Thoracic aorta (tissue), 2 donors: Measurements from ENCODE around the gene VTCN1. TPM values are rescaled to one million over a fixed set of nuclear protein-coding genes. Genes with fewer than 3 reads are reported as not detected.

Experiments used
- ATAC-seq: fragments of 150-250 bp; one replicate; pipeline ENCODE4 v1.8.0; 2017; ENCODE audit warnings: low read depth; ENCODE audit not compliant: insufficient number of reproducible peaks, low FRiP score
- DNase-seq: peaks from one replicate; pipeline ENCODE4 v3.0.0-alpha.2; 2020; ENCODE audit warnings: low spot score
- H3K27ac ChIP-seq, 2 donors: fragments of 200-600 bp; sonication (generic); 1 replicate in 1 of 2; 2 replicates in 1 of 2; pipeline ENCODE4 v1.5.1; 2016; ENCODE audit warnings: mild to moderate bottlenecking in 2 of 2, moderate library complexity in 2 of 2
- H3K27me3 ChIP-seq: fragments of 200-600 bp; sonication (generic); replicated peaks from 2 replicates; pipeline ENCODE4 v1.6.0; 2016; ENCODE audit warnings: mild to moderate bottlenecking; ENCODE audit not compliant: insufficient read depth
- H3K36me3 ChIP-seq: fragments of 200-600 bp; sonication (generic); one replicate; pipeline ENCODE4 v1.5.1; 2016
- H3K4me1 ChIP-seq, 2 donors: fragments of 200-600 bp; sonication (generic); 1 replicate in 1 of 2; 2 replicates in 1 of 2; pipeline versions ENCODE4 v1.5.1 to v1.6.0; 2016; ENCODE audit warnings: low read depth in 2 of 2, mild to moderate bottlenecking in 1 of 2; ENCODE audit not compliant: control insufficient read depth in 1 of 2
- H3K4me3 ChIP-seq: fragments of 200-600 bp; sonication (generic); 2 replicates; pipeline ENCODE4 v1.5.1; 2016; ENCODE audit warnings: mild to moderate bottlenecking
- H3K9me3 ChIP-seq: fragments of 200-600 bp; sonication (generic); 2 replicates; pipeline ENCODE4 v1.5.1; 2016
- CTCF ChIP-seq: fragments of 200-600 bp; sonication (generic); IDR thresholded peaks from one replicate; pipeline ENCODE4 v1.5.1; 2019; ENCODE audit warnings: antibody characterized with exemption
- total RNA-seq, 2 donors: library from RNA; depleted of rRNA; stranded (reverse); fragments of >200 nt; gene quantifications; one replicate each; pipeline versions ENCODE4 v1.1.0 to v1.2.3, GENCODE V29; 2016

The VTCN1 gene
- total RNA-seq, 2 donors from 2014 or later = not detected

GRCh38 chr1:117201808-117202207 is 8.9 kb downstream of the VTCN1 start:
- DNase-seq = no peak
- H3K27ac ChIP-seq = no peak overlapping the region
- ATAC-seq = no peak
- no peak overlapping the region for H3K4me3 ChIP-seq
- no peaks in the 10 kb centered on the region for H3K36me3 ChIP-seq
- TF ChIP-seq CTCF = no peak
- H3K27me3 ChIP-seq = no peaks in the 10 kb centered on the region
- no peaks in the 10 kb centered on the region for H3K9me3 ChIP-seq
- no peaks in the 10 kb centered on the region for H3K4me1 ChIP-seq

GRCh38 chr1:117198097-117198496 is 12.6 kb downstream of the VTCN1 start:
- no peaks in the 10 kb centered on the region for H3K4me1 ChIP-seq
- H3K27ac ChIP-seq = no peak overlapping the region
- no peak overlapping the region for H3K4me3 ChIP-seq
- peaks cover 2% of the 10 kb centered on the region for H3K9me3 ChIP-seq
- H3K36me3 ChIP-seq = no peaks in the 10 kb centered on the region
- DNase-seq = no peak
- no peak for TF ChIP-seq CTCF
- ATAC-seq = no peak
- no peaks in the 10 kb centered on the region for H3K27me3 ChIP-seq

DNA sequence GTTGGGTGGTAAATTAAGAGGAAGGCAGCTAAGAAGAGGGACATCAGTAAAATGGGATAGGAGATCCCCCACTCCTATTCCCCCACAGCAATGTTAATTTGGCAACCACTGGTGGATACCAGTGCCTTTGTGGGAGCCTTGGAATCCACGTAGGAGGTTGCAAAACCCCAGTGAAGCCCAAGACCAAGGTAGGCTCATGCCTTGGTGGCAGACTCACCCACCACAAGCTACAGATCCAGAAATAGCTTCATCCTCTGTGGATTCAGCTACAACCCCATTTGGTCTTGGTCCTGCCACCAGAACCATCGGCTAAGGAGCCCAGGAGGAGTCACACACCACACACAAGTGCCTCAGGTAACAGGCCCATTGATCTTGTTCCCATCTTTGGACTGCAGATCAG is 21.0 kb downstream of the VTCN1 start:
- H3K27ac ChIP-seq = no peak overlapping the region
- TF ChIP-seq CTCF = no peak
- H3K27me3 ChIP-seq = no peaks in the 10 kb centered on the region
- H3K4me3 ChIP-seq = no peak overlapping the region
- H3K36me3 ChIP-seq = no peaks in the 10 kb centered on the region
- ATAC-seq (no peak), DNase-seq (no peak)
- peaks cover 4% of the 10 kb centered on the region for H3K9me3 ChIP-seq
- no peaks in the 10 kb centered on the region for H3K4me1 ChIP-seq

DNA sequence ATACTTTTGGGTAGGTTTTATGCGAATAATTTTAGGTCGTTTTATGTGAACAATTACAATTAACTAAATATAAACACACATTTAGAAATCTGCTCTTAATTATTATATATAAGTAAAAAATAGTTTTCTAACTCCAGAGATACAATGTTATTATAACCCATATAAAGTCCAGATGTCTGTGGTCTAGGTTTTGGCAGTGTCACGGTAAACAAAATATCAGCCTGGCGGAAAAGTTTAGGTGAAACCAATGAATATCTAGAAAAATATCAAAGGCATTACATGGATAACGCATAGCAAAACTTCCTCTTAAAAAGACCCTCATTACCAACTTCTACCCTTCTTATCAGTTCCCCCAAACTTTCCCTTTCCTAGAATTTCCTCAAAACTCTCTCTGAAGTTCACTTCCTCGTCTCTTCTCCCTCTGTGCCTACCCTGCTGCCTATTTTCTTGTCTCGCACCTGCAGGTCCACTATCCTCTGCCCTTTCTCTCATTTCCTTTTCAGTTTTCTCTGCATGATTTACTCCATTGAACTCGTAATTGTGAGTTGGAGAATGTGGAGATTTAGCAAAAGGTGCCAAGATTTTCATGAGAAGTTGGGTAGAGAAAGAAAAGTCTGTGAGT is 21.8 kb downstream of the VTCN1 start:
- no peak for ATAC-seq
- Histone ChIP-seq H3K9me3 (peaks cover 4% of the 10 kb centered on the region), H3K27ac (no peak overlapping the region), H3K4me3 (no peak overlapping the region), H3K27me3 (no peaks in the 10 kb centered on the region), H3K36me3 (no peaks in the 10 kb centered on the region), H3K4me1 (no peaks in the 10 kb centered on the region)
- DNase-seq = no peak
- no peak for TF ChIP-seq CTCF

DNA sequence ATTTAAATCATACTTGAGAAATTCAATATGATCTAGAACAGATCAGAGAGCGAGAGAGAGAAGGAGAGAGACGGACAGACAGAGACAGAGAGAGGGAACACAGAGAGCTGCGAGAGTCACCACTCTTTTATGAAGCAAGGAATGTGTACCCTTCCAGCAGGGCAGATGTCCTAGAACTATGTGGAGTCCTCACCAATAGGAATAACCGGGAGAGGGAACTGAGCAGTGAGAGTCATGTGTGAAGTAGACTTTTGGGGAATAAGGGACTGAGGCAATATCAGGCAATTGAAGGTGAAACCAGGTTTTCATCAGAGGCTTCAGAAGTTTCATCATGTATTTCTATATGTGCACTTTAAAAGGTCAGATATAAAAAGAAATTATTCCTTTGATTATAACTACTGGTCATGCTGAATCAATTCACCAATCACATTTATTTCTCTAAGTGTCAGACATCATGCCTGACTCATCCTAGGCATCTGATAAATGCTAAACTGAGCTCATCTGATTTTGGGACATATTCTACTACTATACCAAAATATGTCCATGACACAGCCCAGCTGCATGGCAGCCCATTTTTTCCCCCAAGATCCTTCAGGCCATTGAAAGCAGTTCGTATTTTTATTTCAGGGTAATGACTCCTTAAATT is 22.4 kb downstream of the VTCN1 start:
- ATAC-seq (no peak), DNase-seq (no peak)
- no peak for TF ChIP-seq CTCF
- Histone ChIP-seq H3K27me3 (no peaks in the 10 kb centered on the region), H3K36me3 (no peaks in the 10 kb centered on the region), H3K4me1 (no peaks in the 10 kb centered on the region), H3K27ac (no peak overlapping the region), H3K4me3 (no peak overlapping the region), H3K9me3 (peaks cover 4% of the 10 kb centered on the region)
